SK-N-MC (cell line): Measurements from ENCODE around the gene BRINP3.
"Not testable (repeated sequence)": the region's sequence is repeated elsewhere in the genome, so short reads cannot be mapped to it uniquely, and the experiment has no call there.

Source experiments
- DNase-seq: peaks from one replicate; pipeline ENCODE4 v3.0.0-alpha.2; 2011; ENCODE audit warnings: low read depth, low spot score
- H3K27ac ChIP-seq: fragments of 200-600 bp; sonication (generic); 2 replicates; pipeline ENCODE4 v1.5.1; 2016; ENCODE audit warnings: mixed run types
- H3K36me3 ChIP-seq: fragments of 200-600 bp; sonication (generic); 2 replicates; pipeline ENCODE4 v1.6.1; 2017; ENCODE audit warnings: antibody characterized with exemption, low read length, mixed read lengths; ENCODE audit not compliant: insufficient read depth
- H3K4me3 ChIP-seq: fragments of 200-600 bp; sonication (generic); 2 replicates; pipeline ENCODE4 v1.5.1; 2016
- H3K9ac ChIP-seq: fragments of 200-600 bp; sonication (generic); 2 replicates; pipeline ENCODE4 v1.8.0; 2017; ENCODE audit warnings: mixed run types, mixed read lengths; ENCODE audit not compliant: insufficient read length
- H3K9me3 ChIP-seq: fragments of 200-600 bp; sonication (generic); 2 replicates; pipeline ENCODE4 v1.6.1; 2017; ENCODE audit warnings: low read depth, mild to moderate bottlenecking, antibody characterized with exemption, low read length, moderate library complexity, mixed read lengths
- EZH2 ChIP-seq: fragments of 200-600 bp; sonication (generic); IDR thresholded peaks from one replicate; pipeline ENCODE4 v1.6.1; 2017; ENCODE audit warnings: antibody characterized with exemption
- FOXP2 ChIP-seq: optimal IDR thresholded peaks from 2 replicates; pipeline ENCODE3; 2011; ENCODE audit warnings: mild to moderate bottlenecking, moderate library complexity; ENCODE audit not compliant: insufficient read depth; ENCODE audit errors: extremely low read length, control extremely low read depth
- POLR2AphosphoS5 ChIP-seq: IDR thresholded peaks from 2 replicates; pipeline ENCODE4 v1.6.1; 2012; ENCODE audit warnings: mild to moderate bottlenecking, low read depth, low read length, borderline replicate concordance

BRINP3 gene

DNA sequence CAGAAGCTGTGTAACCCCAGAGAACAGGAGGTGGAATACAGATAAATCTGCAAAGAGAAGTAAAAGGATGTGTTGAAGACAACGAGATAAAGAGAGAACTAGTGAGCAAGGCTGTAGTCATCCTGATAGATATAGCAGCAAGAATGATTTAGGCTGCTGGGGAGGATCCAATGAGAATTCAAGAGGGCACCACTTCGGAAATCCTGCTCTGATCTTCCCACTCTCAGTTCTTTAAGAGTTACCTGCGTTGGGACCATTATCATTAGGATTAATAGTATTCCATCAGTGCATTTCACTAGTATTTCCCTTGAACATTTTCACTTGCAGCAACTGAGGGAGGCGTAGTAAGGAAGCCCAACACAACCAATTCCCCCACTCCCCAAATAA lies at the start of gene BRINP3:
Gene BRINP3 (minus strand): TSS at position 103 of the 387 bp plus-strand sequence.
- no peaks in the 10 kb centered on the region for H3K36me3 ChIP-seq
- peak within 1 kb of the TSS; percentile 56 for H3K9ac ChIP-seq
- no peak for DNase-seq
- no peak within 1 kb of the TSS for H3K27ac ChIP-seq
- peak within 1 kb of the TSS; percentile 81 for H3K4me3 ChIP-seq
- no peaks in the 10 kb centered on the region for H3K9me3 ChIP-seq
- TF ChIP-seq POLR2AphosphoS5 (no peak), FOXP2 (no peak), EZH2 (no peak)

- TF ChIP-seq FOXP2 (no peak), EZH2 (no peak), POLR2AphosphoS5 (no peak)
- no peak overlapping the region for H3K27ac ChIP-seq
- no peak overlapping the region for H3K4me3 ChIP-seq
- H3K36me3 ChIP-seq: no peaks in the 10 kb centered on the region
- H3K9me3 ChIP-seq: no peaks in the 10 kb centered on the region
- no peak for DNase-seq
- no peak overlapping the region for H3K9ac ChIP-seq
These were observed 33.9 kb upstream of the BRINP3 start for GRCh38 chr1:190511554-190511953.

DNA sequence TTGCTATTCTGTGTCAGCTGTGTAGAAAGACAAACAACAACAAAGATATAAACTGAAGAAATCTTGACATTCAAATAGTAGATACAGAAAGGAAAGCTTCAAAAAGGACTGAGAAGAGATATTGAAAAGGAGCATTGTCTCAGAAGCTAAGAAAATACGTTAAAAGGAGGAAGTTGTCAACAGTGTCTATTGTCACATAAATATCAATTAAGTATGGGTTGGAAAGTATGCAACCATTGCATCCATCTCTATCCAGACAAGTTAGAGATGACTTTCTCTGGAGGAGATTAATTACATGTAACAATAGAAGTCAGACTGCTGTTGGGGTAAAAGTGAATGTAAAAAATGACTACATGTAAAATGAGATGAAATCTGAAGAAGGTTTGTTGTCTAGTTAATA lies 29.7 kb upstream of the BRINP3 start:
- Histone ChIP-seq H3K27ac (no peak overlapping the region), H3K4me3 (no peak overlapping the region), H3K9ac (no peak overlapping the region), H3K36me3 (no peaks in the 10 kb centered on the region), H3K9me3 (no peaks in the 10 kb centered on the region)
- TF ChIP-seq EZH2 (no peak), POLR2AphosphoS5 (no peak), FOXP2 (no peak)
- no peak for DNase-seq

- H3K4me3 ChIP-seq, H3K9ac ChIP-seq, H3K36me3 ChIP-seq, H3K27ac ChIP-seq, DNase-seq, H3K9me3 ChIP-seq: not testable (repeated sequence)
These were observed 26.9 kb upstream of the BRINP3 start for GRCh38 chr1:190504539-190504938.

DNA sequence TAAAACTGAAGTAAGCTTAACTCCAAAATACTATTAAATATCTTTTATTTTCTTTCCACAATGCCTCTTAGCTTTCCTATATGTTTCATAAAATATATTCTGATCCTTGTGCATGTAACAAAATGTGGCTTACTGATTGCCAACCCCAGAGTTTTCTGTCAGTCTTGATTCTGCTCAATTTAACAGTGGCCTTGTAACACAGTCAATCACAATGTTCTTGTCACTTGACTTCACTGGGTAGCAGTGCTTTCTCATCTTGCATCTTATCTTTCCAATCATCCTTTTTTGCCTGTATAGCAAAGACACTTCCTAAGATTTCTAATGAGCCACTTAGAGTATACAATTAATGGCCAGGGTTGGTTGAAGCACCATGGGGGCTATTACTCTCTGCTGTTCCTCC lies 19.9 kb upstream of the BRINP3 start:
- DNase-seq: no peak
- no peaks in the 10 kb centered on the region for H3K36me3 ChIP-seq

GRCh38 chr1:190494451-190494850 lies 16.8 kb upstream of the BRINP3 start:
- TF ChIP-seq EZH2 (no peak), POLR2AphosphoS5 (no peak), FOXP2 (no peak)
- H3K9ac ChIP-seq: no peak overlapping the region
- no peaks in the 10 kb centered on the region for H3K36me3 ChIP-seq

More for the DNA sequence above, 19.9 kb upstream of the BRINP3 start:
- no peak overlapping the region for H3K9ac ChIP-seq
- TF ChIP-seq EZH2: no peak
- TF ChIP-seq POLR2AphosphoS5: no peak
- no peaks in the 10 kb centered on the region for H3K9me3 ChIP-seq
- no peak overlapping the region for H3K27ac ChIP-seq
- no peak overlapping the region for H3K4me3 ChIP-seq

GRCh38 chr1:190491404-190491803 lies 13.7 kb upstream of the BRINP3 start:
- Histone ChIP-seq H3K9me3 (no peaks in the 10 kb centered on the region), H3K36me3 (no peaks in the 10 kb centered on the region), H3K9ac (no peak overlapping the region), H3K4me3 (no peak overlapping the region), H3K27ac (no peak overlapping the region)
- TF ChIP-seq POLR2AphosphoS5: no peak
- DNase-seq: no peak

More at GRCh38 chr1:190494451-190494850, 16.8 kb upstream of the BRINP3 start:
- no peak for DNase-seq
- Histone ChIP-seq H3K4me3 (no peak overlapping the region), H3K9me3 (no peaks in the 10 kb centered on the region), H3K27ac (no peak overlapping the region)

GRCh38 chr1:190484045-190484444 lies 6.4 kb upstream of the BRINP3 start:
- no peak overlapping the region for H3K4me3 ChIP-seq
- no peak for DNase-seq
- H3K36me3 ChIP-seq: no peaks in the 10 kb centered on the region
- H3K9me3 ChIP-seq: no peaks in the 10 kb centered on the region
- H3K27ac ChIP-seq: no peak overlapping the region
- H3K9ac ChIP-seq: no peak overlapping the region
- TF ChIP-seq EZH2 (no peak), POLR2AphosphoS5 (no peak), FOXP2 (no peak)

DNA sequence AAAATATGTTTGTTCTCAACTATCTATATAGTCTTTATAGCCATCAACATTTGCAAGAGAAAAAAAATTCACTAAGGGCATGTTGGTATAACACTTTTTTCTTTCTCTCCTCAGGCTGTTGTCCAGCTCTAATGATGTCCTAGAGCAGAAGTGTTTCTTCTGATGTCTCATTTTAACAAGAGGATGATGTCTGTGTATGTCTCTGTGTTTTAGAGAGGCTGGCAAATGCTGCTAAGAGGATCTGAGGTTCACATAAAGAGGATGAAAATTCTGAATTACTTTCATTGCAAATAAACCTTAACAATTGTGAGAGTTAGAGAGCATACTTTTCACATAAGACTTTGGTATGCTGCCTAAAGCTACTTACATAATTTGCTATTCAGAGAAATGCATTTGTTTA lies 2.6 kb upstream of the BRINP3 start:
- DNase-seq: no peak
- Histone ChIP-seq H3K9ac (no peak overlapping the region), H3K36me3 (no peaks in the 10 kb centered on the region), H3K27ac (no peak overlapping the region), H3K4me3 (no peak overlapping the region), H3K9me3 (no peaks in the 10 kb centered on the region)
- TF ChIP-seq POLR2AphosphoS5: no peak
- TF ChIP-seq FOXP2: no peak
- no peak for TF ChIP-seq EZH2
